ENCODE results near the gene DAB2IP. TPM values are rescaled to one million over a fixed set of nuclear protein-coding genes. Genes with fewer than 3 reads are reported as not detected.

DAB2IP gene
- total RNA-seq, 1 donor from 2014 or later = 0.75 TPM

DNA sequence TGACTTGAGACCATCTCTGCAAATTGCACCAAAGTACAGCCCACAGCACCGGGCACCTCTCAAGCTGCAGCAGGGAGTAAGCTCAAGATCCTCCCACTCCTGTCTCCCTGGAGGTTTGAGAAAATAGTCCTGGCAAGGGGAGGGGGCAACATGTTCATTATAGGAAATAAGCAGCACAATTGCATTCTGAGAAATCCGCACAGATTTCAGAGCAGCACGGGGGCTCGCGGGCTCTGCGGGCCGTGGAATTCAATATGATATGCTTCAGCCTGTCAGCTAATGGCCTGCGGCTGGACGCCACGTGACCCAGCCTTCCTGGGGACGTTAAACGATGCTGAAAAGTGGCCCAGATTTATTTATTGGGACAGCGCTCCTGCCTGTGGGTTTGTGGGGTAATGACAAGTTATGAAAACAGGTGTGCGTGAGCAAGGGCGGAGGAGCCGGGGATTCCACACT is 156.4 kb downstream of the DAB2IP start:
- H3K4me3 Mint-ChIP-seq = no peak overlapping the region
- no peaks in the 10 kb centered on the region for H3K27me3 Mint-ChIP-seq
- H3K9me3 Mint-ChIP-seq = peaks cover 11% of the 10 kb centered on the region
- DNase-seq (no peak), ATAC-seq (ENCODE audit: low read depth) (no peak)
- H3K4me1 Mint-ChIP-seq = no peaks in the 10 kb centered on the region
- TF ChIP-seq, protein P1, sequence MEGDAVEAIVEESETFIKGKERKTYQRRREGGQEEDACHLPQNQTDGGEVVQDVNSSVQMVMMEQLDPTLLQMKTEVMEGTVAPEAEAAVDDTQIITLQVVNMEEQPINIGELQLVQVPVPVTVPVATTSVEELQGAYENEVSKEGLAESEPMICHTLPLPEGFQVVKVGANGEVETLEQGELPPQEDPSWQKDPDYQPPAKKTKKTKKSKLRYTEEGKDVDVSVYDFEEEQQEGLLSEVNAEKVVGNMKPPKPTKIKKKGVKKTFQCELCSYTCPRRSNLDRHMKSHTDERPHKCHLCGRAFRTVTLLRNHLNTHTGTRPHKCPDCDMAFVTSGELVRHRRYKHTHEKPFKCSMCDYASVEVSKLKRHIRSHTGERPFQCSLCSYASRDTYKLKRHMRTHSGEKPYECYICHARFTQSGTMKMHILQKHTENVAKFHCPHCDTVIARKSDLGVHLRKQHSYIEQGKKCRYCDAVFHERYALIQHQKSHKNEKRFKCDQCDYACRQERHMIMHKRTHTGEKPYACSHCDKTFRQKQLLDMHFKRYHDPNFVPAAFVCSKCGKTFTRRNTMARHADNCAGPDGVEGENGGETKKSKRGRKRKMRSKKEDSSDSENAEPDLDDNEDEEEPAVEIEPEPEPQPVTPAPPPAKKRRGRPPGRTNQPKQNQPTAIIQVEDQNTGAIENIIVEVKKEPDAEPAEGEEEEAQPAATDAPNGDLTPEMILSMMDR (IDR thresholded peaks at IDR 0.05) = no peak
- CTCF ChIA-PET = no interaction called here
- H3K36me3 Mint-ChIP-seq (ENCODE audit: low read depth) = no peaks in the 10 kb centered on the region
- intact Hi-C loops (cut with micrococcal nuclease) = no loop called here
- POLR2A ChIA-PET = no interaction called here
- H3K27ac Mint-ChIP-seq = no peak overlapping the region

DNA sequence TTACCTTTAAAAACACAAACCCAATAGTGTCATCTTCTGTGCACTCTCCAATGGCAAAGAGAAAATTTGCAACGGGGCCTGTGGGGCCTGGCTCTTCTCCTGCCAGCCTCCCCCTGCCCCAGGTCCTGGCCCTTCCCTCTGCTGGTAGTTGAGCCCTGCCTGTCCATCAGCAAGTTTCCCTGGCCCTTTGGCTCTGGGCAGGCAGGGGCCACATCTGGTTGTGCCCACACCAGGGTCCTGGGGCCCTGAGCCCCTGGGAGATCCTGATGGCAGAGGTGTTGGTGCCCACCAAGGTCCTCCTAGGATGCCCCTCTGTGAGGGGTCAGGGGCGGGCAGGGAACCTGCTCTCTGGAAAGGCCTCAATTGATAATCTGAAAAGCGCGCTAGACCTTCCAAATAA is 157.3 kb downstream of the DAB2IP start:
- POLR2A ChIA-PET = no interaction called here
- intact Hi-C loops (cut with micrococcal nuclease) = no loop called here
- Mint-ChIP-seq H3K27me3 (no peaks in the 10 kb centered on the region), H3K27ac (no peak overlapping the region), H3K4me3 (no peak overlapping the region), H3K4me1 (no peaks in the 10 kb centered on the region), H3K36me3 (ENCODE audit: low read depth) (no peaks in the 10 kb centered on the region), H3K9me3 (peaks cover 11% of the 10 kb centered on the region)
- ATAC-seq (ENCODE audit: low read depth) (no peak), DNase-seq (no peak)
- CTCF ChIA-PET = no interaction called here
- TF ChIP-seq, protein P1 (IDR thresholded peaks at IDR 0.05) = no peak

DNA sequence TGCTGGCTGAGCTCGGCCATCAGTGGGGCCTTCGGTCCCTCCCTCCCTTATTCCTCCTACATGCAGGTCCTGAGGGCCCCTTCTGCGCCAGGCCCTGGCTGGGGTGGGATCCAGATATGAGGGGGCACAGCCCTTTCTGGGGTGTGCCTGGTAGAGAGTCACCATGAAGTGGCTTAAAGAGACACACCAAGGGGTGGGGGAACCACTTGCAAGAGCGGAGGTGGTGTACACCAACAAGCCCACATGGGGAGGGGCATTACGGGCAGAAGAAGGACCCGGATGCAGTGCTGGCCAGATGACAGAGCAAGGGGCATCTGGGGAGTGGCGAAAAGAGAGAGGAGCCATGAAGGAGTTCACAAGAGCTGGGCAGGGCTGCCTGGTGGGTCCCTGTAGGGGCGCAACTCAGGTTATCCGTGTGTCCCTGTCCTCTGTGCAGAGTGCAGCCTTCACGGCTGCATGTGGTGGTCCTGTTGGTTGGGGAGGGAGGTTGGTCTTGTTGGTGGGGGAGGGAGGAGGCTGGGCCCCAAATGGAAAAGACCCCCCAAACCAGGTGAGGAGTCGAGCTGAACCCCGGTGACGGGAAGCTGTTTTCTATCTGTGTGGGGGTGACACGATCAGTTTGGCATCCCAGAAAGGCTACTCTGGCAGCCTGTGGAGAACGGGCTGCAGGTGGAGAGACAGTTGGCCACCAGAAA is 158.1 kb downstream of the DAB2IP start:
- ATAC-seq (ENCODE audit: low read depth) = no peak
- Mint-ChIP-seq H3K27ac (no peak overlapping the region), H3K27me3 (no peaks in the 10 kb centered on the region), H3K4me1 (no peaks in the 10 kb centered on the region), H3K36me3 (ENCODE audit: low read depth) (no peaks in the 10 kb centered on the region), H3K4me3 (no peak overlapping the region), H3K9me3 (peaks cover 5% of the 10 kb centered on the region)
- TF ChIP-seq, protein P1 (IDR thresholded peaks at IDR 0.05) = no peak
- ChIA-PET POLR2A (no interaction called here), CTCF (no interaction called here)
- DNase-seq = no peak
- intact Hi-C loops (cut with micrococcal nuclease) = no loop called here

DNA sequence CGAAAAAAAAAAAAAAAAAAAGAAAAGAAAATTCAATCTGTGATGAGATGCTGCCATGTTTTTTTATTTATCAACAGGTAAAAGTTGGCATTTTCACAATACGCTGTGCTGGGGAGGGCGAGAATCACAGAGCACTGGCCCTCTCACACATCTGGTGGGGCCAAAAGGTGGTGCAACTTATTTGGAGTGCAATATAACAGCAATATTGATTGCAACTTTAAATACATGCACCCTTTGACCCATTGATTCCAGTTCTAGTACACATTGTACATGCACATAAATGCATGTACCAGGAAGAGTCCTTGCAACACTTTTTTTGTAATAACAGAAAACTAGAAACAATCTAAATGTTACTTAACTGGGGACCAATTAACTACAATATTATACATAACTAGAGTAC is 159.1 kb downstream of the DAB2IP start:
- no peak for DNase-seq
- Mint-ChIP-seq H3K36me3 (ENCODE audit: low read depth) (no peaks in the 10 kb centered on the region), H3K4me1 (no peaks in the 10 kb centered on the region), H3K27ac (no peak overlapping the region), H3K27me3 (no peaks in the 10 kb centered on the region), H3K4me3 (no peak overlapping the region), H3K9me3 (no peaks in the 10 kb centered on the region)
- TF ChIP-seq, protein P1 (IDR thresholded peaks at IDR 0.05) = no peak
- CTCF ChIA-PET = no interaction called here
- POLR2A ChIA-PET = no interaction called here
- no peak for ATAC-seq (ENCODE audit: low read depth)
- intact Hi-C loops (cut with micrococcal nuclease) = no loop called here

- ChIA-PET POLR2A (no interaction called here), CTCF (no interaction called here)
- H3K4me3 Mint-ChIP-seq = no peak overlapping the region
- DNase-seq = no peak
- H3K9me3 Mint-ChIP-seq = no peaks in the 10 kb centered on the region
- no peaks in the 10 kb centered on the region for H3K27me3 Mint-ChIP-seq
- H3K36me3 Mint-ChIP-seq (ENCODE audit: low read depth) = no peaks in the 10 kb centered on the region
- no peak for ATAC-seq (ENCODE audit: low read depth)
- TF ChIP-seq, protein P1 (IDR thresholded peaks at IDR 0.05) = no peak
- no peak overlapping the region for H3K27ac Mint-ChIP-seq
- no peaks in the 10 kb centered on the region for H3K4me1 Mint-ChIP-seq
- intact Hi-C loops (cut with micrococcal nuclease) = no loop called here
Measured at GRCh38 chr9:121811140-121811539, 159.7 kb downstream of the DAB2IP start.
